Neuronal stem cell (in vitro differentiated cells): ENCODE data around the gene MAPK14.
"Not testable (repeated sequence)": the region's sequence is repeated elsewhere in the genome, so short reads cannot be mapped to it uniquely, and the experiment has no call there.

Experiments used
- DNase-seq: peaks from one replicate; pipeline ENCODE4 v3.0.0-alpha.2; 2013; ENCODE audit warnings: low spot score
- H2AFZ ChIP-seq: one replicate; pipeline ENCODE4 v1.6.1; 2013; ENCODE audit warnings: mild to moderate bottlenecking, low read length, inconsistent platforms
- H2AK5ac ChIP-seq: 2 replicates; pipeline ENCODE4 v1.6.1; 2013; ENCODE audit warnings: low read depth, mild to moderate bottlenecking, inconsistent platforms, low read length, moderate library complexity, mixed read lengths
- H2BK120ac ChIP-seq: 2 replicates; pipeline ENCODE4 v1.6.1; 2013; ENCODE audit warnings: low read depth, mild to moderate bottlenecking, inconsistent platforms, low read length, moderate library complexity, mixed read lengths
- H2BK12ac ChIP-seq: one replicate; pipeline ENCODE4 v1.6.1; 2013; ENCODE audit warnings: low read length, inconsistent platforms
- H2BK15ac ChIP-seq: 2 replicates; pipeline ENCODE4 v1.6.1; 2013; ENCODE audit warnings: mild to moderate bottlenecking, low read length, inconsistent platforms, mixed read lengths
- H2BK5ac ChIP-seq: one replicate; pipeline ENCODE4 v1.6.1; 2013; ENCODE audit warnings: inconsistent platforms, mild to moderate bottlenecking, low read length, moderate library complexity
- H3K14ac ChIP-seq: one replicate; pipeline ENCODE4 v1.6.1; 2013; ENCODE audit warnings: low read length, inconsistent platforms
- H3K18ac ChIP-seq: 2 replicates; pipeline ENCODE4 v1.6.1; 2013; ENCODE audit warnings: low read length, inconsistent platforms
- H3K23ac ChIP-seq: 2 replicates; pipeline ENCODE4 v1.6.1; 2013; ENCODE audit warnings: low read depth, mild to moderate bottlenecking, mixed read lengths, low read length, inconsistent platforms; ENCODE audit not compliant: poor library complexity
- H3K27ac ChIP-seq: replicated peaks from 3 replicates; pipeline ENCODE4 v1.5.1; 2013; ENCODE audit warnings: low read length, inconsistent platforms
- H3K27me3 ChIP-seq, 3 experiments: 2 replicates each; pipeline ENCODE4 v1.6.1; 2013; ENCODE audit warnings: low read length in 3 of 3, mild to moderate bottlenecking in 2 of 3, inconsistent platforms in 1 of 3, low read depth in 1 of 3, mixed read lengths in 1 of 3, moderate library complexity in 1 of 3; ENCODE audit not compliant: control insufficient read depth in 3 of 3, insufficient read depth in 3 of 3
- H3K36me3 ChIP-seq, 2 donors: replicated peaks in 1 of 2; 2 replicates each; pipeline ENCODE4 v1.6.1; 2013; ENCODE audit warnings: low read length in 2 of 2; ENCODE audit not compliant: control insufficient read depth in 2 of 2, insufficient read depth in 2 of 2
- H3K4ac ChIP-seq: 2 replicates; pipeline ENCODE4 v1.6.1; 2013; ENCODE audit warnings: inconsistent platforms, mild to moderate bottlenecking, low read length, moderate library complexity
- H3K4me1 ChIP-seq, 2 donors: 1 replicate in 1 of 2; 2 replicates in 1 of 2; pipeline ENCODE4 v1.6.1; 2013; ENCODE audit warnings: low read length in 2 of 2, low read depth in 1 of 2; ENCODE audit not compliant: control insufficient read depth in 2 of 2, insufficient read depth in 1 of 2
- H3K4me2 ChIP-seq: one replicate; pipeline ENCODE4 v1.6.1; 2013; ENCODE audit warnings: mild to moderate bottlenecking, low read length, inconsistent platforms; ENCODE audit not compliant: insufficient read depth, poor library complexity, severe bottlenecking
- H3K4me3 ChIP-seq, 2 donors: 2 replicates each; pipeline ENCODE4 v1.5.1; 2013; ENCODE audit warnings: low read length in 2 of 2, mild to moderate bottlenecking in 2 of 2, inconsistent platforms in 1 of 2, moderate library complexity in 1 of 2
- H3K79me1 ChIP-seq: one replicate; pipeline ENCODE4 v1.6.1; 2013; ENCODE audit warnings: low read depth, mild to moderate bottlenecking, inconsistent platforms, low read length, moderate library complexity
- H3K9ac ChIP-seq: one replicate; pipeline ENCODE4 v1.6.1; 2013; ENCODE audit warnings: mild to moderate bottlenecking, low read depth, low read length, inconsistent platforms; ENCODE audit not compliant: poor library complexity
- H3K9me3 ChIP-seq, 2 donors: replicated peaks in 1 of 2; 2 replicates each; pipeline versions ENCODE3 to v1.6.1; 2013; ENCODE audit warnings: low read length in 2 of 2, mild to moderate bottlenecking in 2 of 2, inconsistent platforms in 1 of 2, low read depth in 1 of 2, mixed read lengths in 1 of 2, moderate library complexity in 1 of 2; ENCODE audit not compliant: control insufficient read depth in 2 of 2, insufficient read depth in 1 of 2
- H4K8ac ChIP-seq: one replicate; pipeline ENCODE4 v1.6.1; 2013; ENCODE audit warnings: low read depth, mild to moderate bottlenecking, inconsistent platforms, low read length, moderate library complexity
- H4K91ac ChIP-seq: one replicate; pipeline ENCODE4 v1.6.1; 2013; ENCODE audit warnings: low read length, low read depth, mild to moderate bottlenecking, inconsistent platforms; ENCODE audit not compliant: poor library complexity
- WGBS, 2 donors: extraction: QIAGEN DNeasy Blood & Tissue Kit; methylation state at CpG; one replicate each; pipeline ENCODE4 v1.1.7; 2013; ENCODE audit warnings: missing lambda C conversion rate in 2 of 2, mixed read lengths in 1 of 2; ENCODE audit not compliant: insufficient read length in 2 of 2, insufficient replicate concordance in 1 of 2; ENCODE audit errors: extremely low coverage in 2 of 2; 5-methylcytosine and 5-hydroxymethylcytosine counted together

The MAPK14 gene

GRCh38 chr6:36122495-36123269, 95.1 kb downstream of the MAPK14 start:
- H2BK120ac ChIP-seq, result no peak overlapping the region
- H3K36me3 ChIP-seq, result peaks cover 0 to 2% of the 10 kb centered on the region in 2 donors
- H2BK15ac ChIP-seq, result no peak overlapping the region
- H3K18ac ChIP-seq, result no peak overlapping the region
- no CpG with 5 or more reads among the region's 11 CpGs for WGBS, 2 donors
- H3K23ac ChIP-seq, result peak overlapping the region; percentile 37
- no peak overlapping the region for H2BK12ac ChIP-seq
- no peak overlapping the region for H4K8ac ChIP-seq
- no peak overlapping the region for H3K14ac ChIP-seq
- H3K9ac ChIP-seq, result peak overlapping the region; percentile 83
- H2BK5ac ChIP-seq, result no peak overlapping the region
- H3K4me3 ChIP-seq, result no peak overlapping the region
- H3K4me1 ChIP-seq, result peaks cover 3 to 8% of the 10 kb centered on the region in 2 donors
- peak overlapping the region; percentile 41 for H4K91ac ChIP-seq
- no peak overlapping the region for H3K27ac ChIP-seq
- no peaks in the 10 kb centered on the region for H3K79me1 ChIP-seq
- H2AK5ac ChIP-seq, result no peak overlapping the region
- H3K4ac ChIP-seq, result no peak overlapping the region
- no peaks in the 10 kb centered on the region for H3K9me3 ChIP-seq
- no peak for DNase-seq
- no peak overlapping the region for H3K4me2 ChIP-seq
- no peak overlapping the region for H2AFZ ChIP-seq
- H3K27me3 ChIP-seq, result peaks cover 0 to 1% (median 0%) of the 10 kb centered on the region in 3 experiments

DNA sequence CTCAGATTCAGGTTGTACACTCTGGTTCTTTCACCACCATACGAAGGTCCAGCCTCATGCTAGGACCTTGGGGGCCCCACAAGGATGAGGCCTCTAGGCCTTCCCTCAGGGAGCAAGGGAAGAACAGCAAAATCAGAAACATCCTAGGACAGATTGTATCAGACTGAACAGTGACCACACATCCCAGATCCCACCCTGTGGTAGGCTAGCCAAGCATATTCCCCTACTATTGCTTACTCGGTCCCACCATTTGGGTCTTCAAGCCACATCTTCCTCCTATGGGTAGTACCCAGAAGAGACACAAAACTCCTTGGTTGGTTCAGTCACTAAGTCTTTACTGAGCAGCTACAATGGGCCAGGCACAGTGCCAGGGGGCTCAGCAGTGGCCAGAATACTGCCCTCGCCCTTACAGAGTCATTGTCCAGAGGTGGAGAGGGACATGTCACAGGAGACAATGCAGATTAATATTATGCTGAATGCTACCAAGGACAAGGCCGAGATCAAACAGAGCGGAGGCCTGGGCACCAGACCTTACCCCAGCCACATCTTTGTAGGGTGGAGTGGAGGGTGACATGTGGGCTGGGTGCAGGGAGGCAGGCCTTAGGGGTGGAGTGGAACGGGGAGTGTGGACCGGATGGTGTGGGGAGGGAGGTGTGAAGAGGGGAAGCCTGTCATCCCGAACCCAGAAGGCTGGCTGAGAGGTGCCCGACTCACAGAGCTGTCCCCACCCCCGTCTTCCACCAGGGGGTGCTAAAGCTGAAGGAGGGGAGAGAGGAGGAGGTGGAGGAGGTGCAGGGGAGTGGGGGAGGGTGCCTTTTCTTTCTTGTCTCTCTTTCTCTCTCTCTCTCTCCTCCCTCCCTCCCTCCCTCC, 95.9 kb downstream of the MAPK14 start:
- peak overlapping the region; percentile 82 for H2AFZ ChIP-seq
- peak overlapping the region; percentile 20 for H2AK5ac ChIP-seq
- DNase-seq, result peak; percentile 70
- no peak overlapping the region for H3K4me3 ChIP-seq
- no peak overlapping the region for H3K14ac ChIP-seq
- peak overlapping the region; percentile 47 for H4K91ac ChIP-seq
- WGBS, 2 donors, result no CpG with 5 or more reads among the region's 10 CpGs
- H3K4me1 ChIP-seq, result peaks cover 3 to 10% of the 10 kb centered on the region in 2 donors
- H2BK120ac ChIP-seq, result no peak overlapping the region
- peak overlapping the region; percentile 77 for H3K9ac ChIP-seq
- H2BK12ac ChIP-seq, result no peak overlapping the region
- peaks cover 0 to 6% (median 0%) of the 10 kb centered on the region in 3 experiments for H3K27me3 ChIP-seq
- H2BK5ac ChIP-seq, result no peak overlapping the region
- no peaks in the 10 kb centered on the region for H3K9me3 ChIP-seq
- no peaks in the 10 kb centered on the region for H3K79me1 ChIP-seq
- no peak overlapping the region for H3K4me2 ChIP-seq
- no peak overlapping the region for H4K8ac ChIP-seq
- H2BK15ac ChIP-seq, result no peak overlapping the region
- peaks cover 0 to under 1% of the 10 kb centered on the region in 2 donors for H3K36me3 ChIP-seq
- peak overlapping the region; percentile 22 for H3K18ac ChIP-seq
- H3K23ac ChIP-seq, result peak overlapping the region; percentile 53
- H3K27ac ChIP-seq, result no peak overlapping the region
- H3K4ac ChIP-seq, result no peak overlapping the region

GRCh38 chr6:36124346-36124745, 96.7 kb downstream of the MAPK14 start:
- not testable (repeated sequence) for H3K27me3 ChIP-seq, H3K14ac ChIP-seq, H2BK120ac ChIP-seq, H3K27ac ChIP-seq, H3K79me1 ChIP-seq, H3K9me3 ChIP-seq, H3K36me3 ChIP-seq, DNase-seq, H3K4ac ChIP-seq, H4K91ac ChIP-seq, H2BK5ac ChIP-seq, H3K4me3 ChIP-seq, H2AK5ac ChIP-seq, H4K8ac ChIP-seq, H3K4me2 ChIP-seq, H2BK12ac ChIP-seq, H2AFZ ChIP-seq, H2BK15ac ChIP-seq
- Histone ChIP-seq H3K4me1 (peaks cover 3 to 10% of the 10 kb centered on the region in 2 donors), H3K23ac (peak overlapping the region; percentile 70), H3K18ac (peak overlapping the region; percentile 73), H3K9ac (peak overlapping the region; percentile 13)
- WGBS, 2 donors, result no CpG with 5 or more reads among the region's 8 CpGs

DNA sequence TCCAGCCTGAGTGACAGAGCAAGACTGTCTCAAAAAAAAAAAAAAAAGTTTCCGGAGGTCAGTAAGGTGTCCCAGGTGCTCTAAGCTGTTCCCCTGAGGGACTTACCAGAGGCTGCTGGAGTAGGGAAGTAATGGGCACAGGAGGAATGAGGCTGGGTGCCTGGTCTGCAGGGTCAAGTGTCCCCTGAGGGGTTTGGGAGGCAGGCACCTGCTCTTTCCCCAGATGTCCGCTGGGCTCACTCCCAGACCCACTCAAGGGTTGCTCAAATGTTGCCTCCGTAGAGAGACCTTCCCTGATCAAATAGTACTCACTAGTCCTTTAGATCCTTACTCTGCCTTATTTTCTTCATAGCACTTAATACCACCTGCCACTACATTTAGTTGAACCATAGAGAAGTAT, 97.3 kb downstream of the MAPK14 start:
- Histone ChIP-seq H3K9me3 (no peaks in the 10 kb centered on the region), H2BK12ac (no peak overlapping the region), H2AFZ (no peak overlapping the region), H3K14ac (no peak overlapping the region), H2BK120ac (no peak overlapping the region), H2AK5ac (no peak overlapping the region), H3K4me3 (no peak overlapping the region), H3K23ac (no peak overlapping the region), H3K4me2 (no peak overlapping the region), H3K18ac (no peak overlapping the region), H3K27ac (no peak overlapping the region), H3K4me1 (peaks cover 3 to 10% of the 10 kb centered on the region in 2 donors), H4K8ac (no peak overlapping the region), H2BK15ac (no peak overlapping the region), H3K27me3 (peaks cover 0 to 14% (median 3%) of the 10 kb centered on the region in 3 experiments), H2BK5ac (no peak overlapping the region), H3K79me1 (no peaks in the 10 kb centered on the region), H3K36me3 (no peaks in the 10 kb centered on the region), H3K4ac (no peak overlapping the region), H3K9ac (no peak overlapping the region), H4K91ac (no peak overlapping the region)
- WGBS, 2 donors, result no CpG with 5 or more reads among the region's 3 CpGs
- DNase-seq, result no peak
